ENCODE measurements around the gene CCDC82.

The CCDC82 gene

GRCh38 chr11:96361778-96362177 lies 27.9 kb downstream of the CCDC82 start:
- no peak for DNase-seq (ENCODE audit: low spot score)

GRCh38 chr11:96358321-96358720 lies 31.4 kb downstream of the CCDC82 start:
- no peak for DNase-seq (ENCODE audit: low spot score)

- no peak for DNase-seq (ENCODE audit: low spot score)
Measured at GRCh38 chr11:96357794-96358193, 31.9 kb downstream of the CCDC82 start.

GRCh38 chr11:96356848-96357247 lies 32.9 kb downstream of the CCDC82 start:
- DNase-seq (ENCODE audit: low spot score), result no peak

GRCh38 chr11:96342961-96343711 lies 46.6 kb downstream of the CCDC82 start, which contains the start of gene MAML2:
MAML2 (minus strand) TSS chr11:96343195; CDS start chr11:96341895, 1,300 bp downstream.
- DNase-seq (ENCODE audit: low spot score), result peak; percentile 94

GRCh38 chr11:96342014-96342960 lies 47.4 kb downstream of the CCDC82 start:
- DNase-seq (ENCODE audit: low spot score), result no peak

- peak; percentile 64 for DNase-seq (ENCODE audit: low spot score)
Measured at GRCh38 chr11:96341211-96342013, 48.3 kb downstream of the CCDC82 start.

GRCh38 chr11:96340555-96340885 lies 49.2 kb downstream of the CCDC82 start:
- no peak for DNase-seq (ENCODE audit: low spot score)

- no peak for DNase-seq (ENCODE audit: low spot score)
Measured at GRCh38 chr11:96339706-96340554, 49.8 kb downstream of the CCDC82 start.

GRCh38 chr11:96338910-96339705 lies 50.6 kb downstream of the CCDC82 start:
- DNase-seq (ENCODE audit: low spot score), result no peak

- no peak for DNase-seq (ENCODE audit: low spot score)
Measured at GRCh38 chr11:96337541-96338431, 51.9 kb downstream of the CCDC82 start.

- no peak for DNase-seq (ENCODE audit: low spot score)
Measured at GRCh38 chr11:96335388-96335787, 54.3 kb downstream of the CCDC82 start.

- no peak for DNase-seq (ENCODE audit: low spot score)
Measured at GRCh38 chr11:96334219-96334618, 55.5 kb downstream of the CCDC82 start.

GRCh38 chr11:96333191-96333719 lies 56.5 kb downstream of the CCDC82 start:
- no peak for DNase-seq (ENCODE audit: low spot score)

GRCh38 chr11:96332126-96332771 lies 57.5 kb downstream of the CCDC82 start:
- no peak for DNase-seq (ENCODE audit: low spot score)

GRCh38 chr11:96331699-96332116 lies 58.0 kb downstream of the CCDC82 start:
- DNase-seq (ENCODE audit: low spot score), result no peak

GRCh38 chr11:96330511-96330859 lies 59.2 kb downstream of the CCDC82 start:
- DNase-seq (ENCODE audit: low spot score), result no peak

GRCh38 chr11:96329855-96330510 lies 59.7 kb downstream of the CCDC82 start:
- no peak for DNase-seq (ENCODE audit: low spot score)
